GM13977 (cell line): ENCODE results near the gene FOXA3.

Source experiments
- DNase-seq: peaks from one replicate; pipeline ENCODE4 v3.0.0; 2012; ENCODE audit warnings: low spot score
- in situ Hi-C: fragments of 300-500 bp; cut with MboI; formaldehyde crosslinking; loops from one replicate; pipeline ENCODE4 v1.12.0; 2022; ENCODE audit warnings: low sequenced_read_pairs, low pct_unique_long_range_greater_than_20kb, mixed read lengths, inconsistent platforms; ENCODE audit not compliant: unreplicated experiment
- TF ChIP-seq, protein P1 (sequence below): IDR thresholded peaks from 2 replicates; pipeline ENCODE4 v1.5.1; 2012; ENCODE audit warnings: mild to moderate bottlenecking, control low read depth; ENCODE audit not compliant: insufficient read depth; ENCODE audit errors: extremely low read depth, missing control alignments

Gene FOXA3

DNA sequence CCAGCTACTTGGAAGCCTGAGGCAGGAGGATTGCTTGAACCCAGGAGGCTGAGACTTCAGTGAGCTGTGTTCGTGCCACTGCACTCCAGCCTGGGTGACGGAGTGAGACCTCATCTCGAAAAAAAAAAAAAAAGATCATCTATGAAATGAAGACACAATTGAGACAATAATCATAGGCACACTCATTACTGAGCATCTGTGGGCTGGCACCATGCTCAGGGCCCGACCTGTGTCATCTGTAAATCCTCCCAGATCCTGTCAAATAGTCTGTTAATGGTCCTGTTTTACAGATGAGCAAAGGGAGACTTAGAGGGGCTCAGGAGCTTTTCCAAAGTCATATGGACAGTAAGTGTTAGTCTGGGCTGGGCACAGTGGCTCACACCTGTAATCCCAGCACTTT is 54.6 kb downstream of the FOXA3 start:
- in situ Hi-C loops, result no loop called here
- DNase-seq, result no peak
- TF ChIP-seq, protein P1, sequence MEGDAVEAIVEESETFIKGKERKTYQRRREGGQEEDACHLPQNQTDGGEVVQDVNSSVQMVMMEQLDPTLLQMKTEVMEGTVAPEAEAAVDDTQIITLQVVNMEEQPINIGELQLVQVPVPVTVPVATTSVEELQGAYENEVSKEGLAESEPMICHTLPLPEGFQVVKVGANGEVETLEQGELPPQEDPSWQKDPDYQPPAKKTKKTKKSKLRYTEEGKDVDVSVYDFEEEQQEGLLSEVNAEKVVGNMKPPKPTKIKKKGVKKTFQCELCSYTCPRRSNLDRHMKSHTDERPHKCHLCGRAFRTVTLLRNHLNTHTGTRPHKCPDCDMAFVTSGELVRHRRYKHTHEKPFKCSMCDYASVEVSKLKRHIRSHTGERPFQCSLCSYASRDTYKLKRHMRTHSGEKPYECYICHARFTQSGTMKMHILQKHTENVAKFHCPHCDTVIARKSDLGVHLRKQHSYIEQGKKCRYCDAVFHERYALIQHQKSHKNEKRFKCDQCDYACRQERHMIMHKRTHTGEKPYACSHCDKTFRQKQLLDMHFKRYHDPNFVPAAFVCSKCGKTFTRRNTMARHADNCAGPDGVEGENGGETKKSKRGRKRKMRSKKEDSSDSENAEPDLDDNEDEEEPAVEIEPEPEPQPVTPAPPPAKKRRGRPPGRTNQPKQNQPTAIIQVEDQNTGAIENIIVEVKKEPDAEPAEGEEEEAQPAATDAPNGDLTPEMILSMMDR, result no peak

DNA sequence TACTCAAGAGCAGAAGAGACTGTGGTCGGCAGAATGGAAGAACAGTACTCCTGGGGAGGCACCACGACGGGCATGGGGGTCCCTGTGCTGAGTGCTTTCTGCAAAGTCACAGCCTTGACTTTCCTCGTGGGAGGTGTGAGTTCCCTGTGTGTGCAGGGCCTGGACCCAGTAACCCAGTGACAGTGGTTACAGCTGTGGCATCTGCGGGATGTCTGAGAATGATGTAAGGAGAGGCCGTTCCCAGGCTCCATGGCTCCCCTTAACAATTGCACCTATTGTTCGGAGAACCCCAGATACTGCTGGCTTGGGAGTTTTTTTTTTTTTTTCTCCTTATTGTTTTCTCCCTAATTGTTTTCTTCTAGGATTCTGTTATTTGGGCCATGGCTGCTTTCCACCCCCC is 55.6 kb downstream of the FOXA3 start:
- DNase-seq, result no peak
- TF ChIP-seq, protein P1, result no peak
- in situ Hi-C loops, result no loop called here

DNA sequence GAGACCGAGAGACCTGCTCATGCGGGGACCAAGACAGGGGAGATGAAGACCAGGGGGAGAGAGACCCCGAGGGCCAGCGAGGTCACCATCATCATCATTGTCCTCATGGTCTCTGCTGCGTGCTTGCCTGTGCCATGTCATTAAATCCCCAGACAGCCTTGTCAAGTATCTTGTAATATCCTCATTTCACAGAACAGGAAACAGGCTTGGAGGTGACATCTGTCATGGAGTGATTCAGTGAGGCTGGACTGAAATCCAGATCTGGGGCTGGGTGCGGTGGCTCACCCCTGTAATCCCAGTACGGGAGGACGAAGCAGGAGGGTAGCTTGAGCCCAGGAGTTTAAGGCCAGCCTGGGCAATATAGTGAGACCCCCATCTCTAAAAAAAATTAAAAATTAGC is 56.3 kb downstream of the FOXA3 start:
- DNase-seq, result no peak
- TF ChIP-seq, protein P1, result no peak
- in situ Hi-C loops, result no loop called here

DNA sequence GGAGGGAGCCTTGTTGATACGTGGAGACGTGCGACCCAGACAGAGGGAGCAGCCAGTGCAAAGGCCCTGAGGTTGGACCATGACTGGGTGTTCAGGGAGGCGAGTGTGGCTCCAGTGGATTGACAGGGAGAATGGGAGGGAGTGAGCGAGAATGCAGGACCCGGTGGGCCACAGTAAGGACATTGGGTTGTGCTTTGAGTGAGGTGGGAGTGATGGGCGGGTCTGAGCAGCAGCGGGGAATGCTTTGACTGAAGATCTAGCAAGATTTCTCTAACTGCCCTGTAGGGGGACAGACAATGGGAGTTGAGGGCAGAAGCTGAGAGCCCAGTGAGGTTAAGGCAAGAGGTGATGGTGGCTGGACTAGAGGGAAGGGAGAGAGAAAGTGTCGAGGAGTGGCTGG is 58.2 kb downstream of the FOXA3 start:
- no peak for DNase-seq
- in situ Hi-C loops, result no loop called here
- TF ChIP-seq, protein P1, result no peak
